Raji (cell line): Measurements from ENCODE around the gene PAIP1.
A peak's percentile ranks its signal among the peaks of the same experiment; 100 is the strongest.

ENCODE experiments used
- POLR2A ChIP-seq: IDR thresholded peaks from 2 replicates; pipeline ENCODE4 v1.6.1; 2011; ENCODE audit warnings: low read depth, low read length, control low read depth; ENCODE audit not compliant: insufficient read depth

PAIP1 gene

GRCh38 chr5:43486353-43486752 lies 70.5 kb downstream of the PAIP1 start:
- no peak for TF ChIP-seq POLR2A

GRCh38 chr5:43485406-43485805 lies 71.5 kb downstream of the PAIP1 start:
- no peak for TF ChIP-seq POLR2A

GRCh38 chr5:43484106-43484849 lies 72.6 kb downstream of the PAIP1 start:
- no peak; the same call in 1 of the 2 replicates for TF ChIP-seq POLR2A

- TF ChIP-seq POLR2A, result peak; percentile 81
Measured at GRCh38 chr5:43483298-43484105, 73.4 kb downstream of the PAIP1 start, which contains the start of gene TMEM267. Gene TMEM267, minus strand, starts transcription at chr5:43483865. Its CDS starts 29,896 bp downstream, at chr5:43453969.

- TF ChIP-seq POLR2A, result no peak
Measured at GRCh38 chr5:43482490-43483297, 74.2 kb downstream of the PAIP1 start.
